Ovary (tissue), 10 donors: ENCODE results near the gene KCNMB2. TPM values are rescaled to one million over a fixed set of nuclear protein-coding genes. Genes with fewer than 3 reads are reported as not detected.
A peak's percentile ranks its signal among the peaks of the same experiment; 100 is the strongest.

Source experiments
- DNase-seq, 5 donors: peaks; one replicate each; pipeline ENCODE4 v3.0.0-alpha.2; 2019 to 2020
- H3K27ac ChIP-seq, 2 donors: fragments of 200-600 bp; one replicate each; pipeline versions ENCODE4 v1.5.1 to v1.8.0; 2019 to 2022
- H3K27me3 ChIP-seq: fragments of 200-600 bp; one replicate; pipeline ENCODE4 v1.8.0; 2022
- H3K36me3 ChIP-seq: fragments of 200-600 bp; sonication (generic); one replicate; pipeline ENCODE4 v1.5.1; 2019
- H3K4me1 ChIP-seq: one replicate; pipeline ENCODE4 v1.8.1; 2013; ENCODE audit warnings: mild to moderate bottlenecking, moderate library complexity; ENCODE audit not compliant: insufficient read depth
- H3K4me3 ChIP-seq: fragments of 200-600 bp; sonication (generic); one replicate; pipeline ENCODE4 v1.5.1; 2017
- H3K9me3 ChIP-seq, 2 donors: fragments of 200-600 bp in 1 of 2; sonication (generic) in 1 of 2; one replicate each; pipeline versions ENCODE4 v1.5.1 to v1.8.1; 2013 to 2019; ENCODE audit warnings: mild to moderate bottlenecking in 1 of 2, moderate library complexity in 1 of 2
- CTCF ChIP-seq, 3 donors: fragments of 450-650 bp in 2 of 3; fragments of 200-600 bp in 1 of 3; IDR thresholded peaks; one replicate each; pipeline versions ENCODE4 v1.5.1 to v1.8.0; 2016 to 2022; ENCODE audit warnings: antibody characterized with exemption in 3 of 3, mild to moderate bottlenecking in 1 of 3
- EP300 ChIP-seq: sonication (generic); formaldehyde crosslinking; IDR thresholded peaks from one replicate; pipeline ENCODE4 v1.6.1; 2017; ENCODE audit warnings: antibody characterized with exemption
- POLR2A ChIP-seq: fragments of 450-650 bp; IDR thresholded peaks from one replicate; pipeline ENCODE4 v1.6.1; 2017; ENCODE audit warnings: antibody characterized with exemption, mild to moderate bottlenecking, moderate library complexity
- WGBS, 3 donors: extraction: QIAGEN DNeasy Blood & Tissue Kit in 1 of 3; methylation state at CpG; one replicate each; pipeline versions ENCODE4 v1.1.5 to v1.1.7; 2013 to 2017; 5-methylcytosine and 5-hydroxymethylcytosine counted together
- intact Hi-C, 4 donors: fragments of 100-400 bp; cut with DNase I; formaldehyde crosslinking; loops; one replicate each; pipeline versions ENCODE4 v1.11.0 to v1.15.1; 2022 to 2023
- long read RNA-seq, 3 donors: library from polyadenylated mRNA in 2 of 3; unstranded in 2 of 3; transcript quantifications; one replicate each; pipeline ENCODE4 v2.0.0 and lab custom pipeline, GENCODE V29; 2021 to 2026
- polyA plus RNA-seq, 2 donors: library from polyadenylated mRNA; stranded (reverse); fragments of 200-250 nt in 1 of 2; fragments of 350-450 nt in 1 of 2; fragmentation: Illumina TruSeq in 1 of 2; extraction: RNeasy Lipid Tissue Mini Kit (QIAGEN cat#74804) in 1 of 2; gene quantifications; one replicate each; pipeline ENCODE4 v1.2.3, GENCODE V29; 2013 to 2014
- total RNA-seq, 7 donors: library from RNA; depleted of rRNA in 2 of 7; stranded (reverse); fragments of >200 nt in 2 of 7; fragmentation: NEBNext Ultra II Directional in 3 of 7; extraction: Animal tissue kit (Norgen Biotek cat#: 25700) in 3 of 7; gene quantifications; one replicate each; pipeline versions ENCODE4 v1.1.0 to v1.2.4, GENCODE V29; 2016 to 2023
- donor health status: DM: no; HTN: no; CAD: no; lungs with moderate emphysema.
- donor health status: DM: no; HTN: no; CAD: no.
- donor health status: Bipolar disorder and iron deficiency.
- donor health status: DM: yes; HTN: yes; CAD: no.
- donor health status: DM: no; HTN: no; CAD: no.
- donor health status: DM: yes; HTN: yes; CAD: no.

Gene KCNMB2
- 10 to 100 TPM in 1 of 7 donors, 1 to 10 TPM in 6; 5.7 to 11.6 (median 6.3) TPM for total RNA-seq
- polyA plus RNA-seq, result 1 to 10 TPM; 7.5 to 7.6 TPM
- long read RNA-seq, donor 1, partial matches to known transcripts, result 0 of 2 reads
- long read RNA-seq, donor 1, other reads (novel, unspliced or antisense), result 0 of 2 reads
- long read RNA-seq, donor 2, partial matches to known transcripts, result 0 of 1 reads
- long read RNA-seq, donor 2, other reads (novel, unspliced or antisense), result 0 of 1 reads
- long read RNA-seq, donor 3, partial matches to known transcripts, result 0 of 2 reads
- long read RNA-seq, donor 3, other reads (novel, unspliced or antisense), result 1 of 2 reads

- 1% methylated on average over 19 of the region's 19 CpGs for WGBS, 3 donors
- H3K4me3 ChIP-seq, result peak within 1 kb of the TSS; percentile 42
- no peak for DNase-seq
- no peak for TF ChIP-seq CTCF (IDR thresholded peaks at IDR 0.05)
- no peak for TF ChIP-seq POLR2A
- no peak for TF ChIP-seq EP300
- no peaks in the 10 kb centered on the region for H3K9me3 ChIP-seq
- peaks cover 2% of the 10 kb centered on the region for H3K4me1 ChIP-seq
- intact Hi-C loops, result no loop called here
- H3K36me3 ChIP-seq, result no peaks in the 10 kb centered on the region
- no peak within 1 kb of the TSS for H3K27ac ChIP-seq
- H3K27me3 ChIP-seq, result no peaks in the 10 kb centered on the region
These were observed at the start of gene KCNMB2 for GRCh38 chr3:178536211-178537079. TSS of gene KCNMB2 (plus strand) at chr3:178536436.

- H3K36me3 ChIP-seq, result no peaks in the 10 kb centered on the region
- H3K4me1 ChIP-seq, result no peaks in the 10 kb centered on the region
- no peaks in the 10 kb centered on the region for H3K27me3 ChIP-seq
- no peak overlapping the region for H3K27ac ChIP-seq
- no peak overlapping the region for H3K4me3 ChIP-seq
- DNase-seq, result no peak
- intact Hi-C loops, result no loop called here
- no peak for TF ChIP-seq CTCF (IDR thresholded peaks at IDR 0.05)
- TF ChIP-seq POLR2A, result no peak
- no peak for TF ChIP-seq EP300
- H3K9me3 ChIP-seq, result no peaks in the 10 kb centered on the region
These were observed 49.3 kb upstream of the KCNMB2 start for GRCh38 chr3:178486903-178487302.

GRCh38 chr3:178487752-178488151, 48.5 kb upstream of the KCNMB2 start:
- TF ChIP-seq EP300 (no peak), POLR2A (no peak), CTCF (IDR thresholded peaks at IDR 0.05) (no peak)
- Histone ChIP-seq H3K4me1 (no peaks in the 10 kb centered on the region), H3K36me3 (no peaks in the 10 kb centered on the region), H3K27ac (no peak overlapping the region), H3K4me3 (no peak overlapping the region), H3K9me3 (no peaks in the 10 kb centered on the region), H3K27me3 (no peaks in the 10 kb centered on the region)
- no peak for DNase-seq
- 89 to 94% (median 91%) methylated on average over 3 of the region's 3 CpGs for WGBS, 3 donors
- intact Hi-C loops, result no loop called here

- no peaks in the 10 kb centered on the region for H3K36me3 ChIP-seq
- H3K27me3 ChIP-seq, result no peaks in the 10 kb centered on the region
- intact Hi-C loops, result no loop called here
- H3K27ac ChIP-seq, result no peak overlapping the region
- no peaks in the 10 kb centered on the region for H3K4me1 ChIP-seq
- 88 to 93% (median 92%) methylated on average over 3 of the region's 3 CpGs for WGBS, 3 donors
- TF ChIP-seq CTCF (IDR thresholded peaks at IDR 0.05), result no peak
- TF ChIP-seq POLR2A, result no peak
- TF ChIP-seq EP300, result no peak
- no peak overlapping the region for H3K4me3 ChIP-seq
- DNase-seq, result no peak
- H3K9me3 ChIP-seq, result no peaks in the 10 kb centered on the region
These were observed 44.5 kb upstream of the KCNMB2 start for GRCh38 chr3:178491751-178492150.
